ENCODE results near the gene MRPL39.

Gene MRPL39

GRCh38 chr21:25560891-25561290, 46.4 kb downstream of the MRPL39 start:
- peak overlapping the region; percentile 78 for H3K27ac ChIP-seq (ENCODE audit: low read depth, low read length)
- H3K4me3 ChIP-seq (ENCODE audit: low read length): peak overlapping the region; percentile 84
- H4K20me1 ChIP-seq (ENCODE audit: control insufficient read depth, insufficient read depth, low read depth, low read length): no peaks in the 10 kb centered on the region
- no peaks in the 10 kb centered on the region; the same call in 1 of the 2 replicates for H3F3A ChIP-seq (ENCODE audit: control insufficient read depth, insufficient read depth)
- H3K79me2 ChIP-seq (ENCODE audit: control insufficient read depth, low read length): peaks cover 40% of the 10 kb centered on the region
- H3K27me3 ChIP-seq (ENCODE audit: control insufficient read depth, low read length): no peaks in the 10 kb centered on the region
- H3K9me2 ChIP-seq (replicated peaks; ENCODE audit: control insufficient read depth, low read length): no peaks in the 10 kb centered on the region
- no peaks in the 10 kb centered on the region for H3K9me3 ChIP-seq (ENCODE audit: control insufficient read depth, insufficient read depth, low read length)
- peak overlapping the region; percentile 76 for H3K4me2 ChIP-seq (ENCODE audit: low read length)
- TF ChIP-seq EZH2phosphoT487 (IDR thresholded peaks at IDR 0.05; ENCODE audit: borderline replicate concordance, low read length) (no peak), CTCF (IDR thresholded peaks at IDR 0.05; ENCODE audit: low read depth, low read length, poor library complexity, severe bottlenecking) (no peak)
- peaks cover 27% of the 10 kb centered on the region for H3K36me3 ChIP-seq (ENCODE audit: control insufficient read depth, low read length)
- peaks cover 48% of the 10 kb centered on the region for H3K4me1 ChIP-seq (ENCODE audit: control insufficient read depth, low read length)

GRCh38 chr21:25560271-25560685, 47.0 kb downstream of the MRPL39 start:
- no peaks in the 10 kb centered on the region for H3K9me3 ChIP-seq (ENCODE audit: control insufficient read depth, insufficient read depth, low read length)
- H3K4me1 ChIP-seq (ENCODE audit: control insufficient read depth, low read length): peaks cover 42% of the 10 kb centered on the region
- H3K27me3 ChIP-seq (ENCODE audit: control insufficient read depth, low read length): no peaks in the 10 kb centered on the region
- no peaks in the 10 kb centered on the region for H4K20me1 ChIP-seq (ENCODE audit: control insufficient read depth, insufficient read depth, low read depth, low read length)
- H3K27ac ChIP-seq (ENCODE audit: low read depth, low read length): no peak overlapping the region
- TF ChIP-seq EZH2phosphoT487 (IDR thresholded peaks at IDR 0.05; ENCODE audit: borderline replicate concordance, low read length) (no peak), CTCF (IDR thresholded peaks at IDR 0.05; ENCODE audit: low read depth, low read length, poor library complexity, severe bottlenecking) (no peak)
- H3K36me3 ChIP-seq (ENCODE audit: control insufficient read depth, low read length): peaks cover 21% of the 10 kb centered on the region
- peak overlapping the region; percentile 84; the same call in 1 of the 2 replicates for H3K4me3 ChIP-seq (ENCODE audit: low read length)
- H3K4me2 ChIP-seq (ENCODE audit: low read length): peak overlapping the region; percentile 76
- H3F3A ChIP-seq (ENCODE audit: control insufficient read depth, insufficient read depth): no peaks in the 10 kb centered on the region; the same call in 1 of the 2 replicates
- H3K9me2 ChIP-seq (replicated peaks; ENCODE audit: control insufficient read depth, low read length): no peaks in the 10 kb centered on the region
- peaks cover 34% of the 10 kb centered on the region for H3K79me2 ChIP-seq (ENCODE audit: control insufficient read depth, low read length)

GRCh38 chr21:25559746-25560145, 47.5 kb downstream of the MRPL39 start:
- no peaks in the 10 kb centered on the region for H3K9me3 ChIP-seq (ENCODE audit: control insufficient read depth, insufficient read depth, low read length)
- no peaks in the 10 kb centered on the region for H3K27me3 ChIP-seq (ENCODE audit: control insufficient read depth, low read length)
- H3F3A ChIP-seq (ENCODE audit: control insufficient read depth, insufficient read depth): no peaks in the 10 kb centered on the region; the same call in 1 of the 2 replicates
- H3K79me2 ChIP-seq (ENCODE audit: control insufficient read depth, low read length): peaks cover 29% of the 10 kb centered on the region
- peak overlapping the region; percentile 84; the same call in 1 of the 2 replicates for H3K4me3 ChIP-seq (ENCODE audit: low read length)
- TF ChIP-seq EZH2phosphoT487 (IDR thresholded peaks at IDR 0.05; ENCODE audit: borderline replicate concordance, low read length): no peak
- TF ChIP-seq CTCF (IDR thresholded peaks at IDR 0.05; ENCODE audit: low read depth, low read length, poor library complexity, severe bottlenecking): no peak
- no peak overlapping the region for H3K27ac ChIP-seq (ENCODE audit: low read depth, low read length)
- H3K4me2 ChIP-seq (ENCODE audit: low read length): peak overlapping the region; percentile 76
- peaks cover 15% of the 10 kb centered on the region for H3K36me3 ChIP-seq (ENCODE audit: control insufficient read depth, low read length)
- H4K20me1 ChIP-seq (ENCODE audit: control insufficient read depth, insufficient read depth, low read depth, low read length): no peaks in the 10 kb centered on the region
- H3K9me2 ChIP-seq (replicated peaks; ENCODE audit: control insufficient read depth, low read length): no peaks in the 10 kb centered on the region
- H3K4me1 ChIP-seq (ENCODE audit: control insufficient read depth, low read length): peaks cover 36% of the 10 kb centered on the region
